NCI-H446 treated with DMSO at 0.1 percent for 48 hours (cell line): Measurements from ENCODE around the gene MAFF.

Experiments
- DNase-seq: peaks from one replicate; lab custom pipeline; 2025; lab: John Stamatoyannopoulos, UW

The MAFF gene

DNA sequence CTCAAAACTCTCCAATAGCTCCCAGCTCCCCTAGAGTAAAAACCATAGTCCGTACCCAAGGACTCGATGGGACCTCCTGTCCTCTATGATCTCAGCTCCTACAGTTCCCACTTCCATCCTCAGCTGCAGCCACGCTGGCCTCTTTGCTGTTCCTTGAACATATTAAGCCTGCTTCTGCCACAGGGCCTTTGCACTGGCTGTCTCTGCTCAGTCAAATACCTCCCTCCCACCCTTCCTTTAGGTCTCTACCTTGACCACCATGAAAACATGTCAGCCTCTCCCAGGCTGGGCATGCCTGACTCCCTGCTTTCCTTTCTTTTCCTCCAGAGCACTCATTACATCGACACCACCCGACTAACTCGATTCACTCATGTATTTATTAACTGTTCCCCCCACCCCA, 46.5 kb downstream of the MAFF start:
- no peak for DNase-seq

DNA sequence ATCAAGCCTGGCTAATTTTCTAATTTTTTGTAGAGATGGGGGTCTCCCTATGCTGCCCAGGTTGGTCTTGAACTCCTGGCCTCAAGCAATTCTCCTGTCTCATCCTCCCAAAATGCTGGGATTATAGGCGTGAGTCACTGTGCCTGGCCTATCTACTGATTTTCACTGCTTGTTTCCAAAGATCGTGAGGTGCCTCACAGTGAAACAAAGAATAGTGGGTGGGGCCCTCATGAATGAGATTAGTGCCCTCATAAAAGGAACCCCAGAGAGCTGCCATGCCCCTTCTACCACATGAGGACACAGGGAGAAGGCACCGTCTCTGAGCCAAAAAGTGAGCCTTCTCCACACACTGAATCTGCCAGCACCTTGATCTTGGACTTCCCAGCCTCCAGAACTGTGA, 47.5 kb downstream of the MAFF start:
- DNase-seq = no peak

DNA sequence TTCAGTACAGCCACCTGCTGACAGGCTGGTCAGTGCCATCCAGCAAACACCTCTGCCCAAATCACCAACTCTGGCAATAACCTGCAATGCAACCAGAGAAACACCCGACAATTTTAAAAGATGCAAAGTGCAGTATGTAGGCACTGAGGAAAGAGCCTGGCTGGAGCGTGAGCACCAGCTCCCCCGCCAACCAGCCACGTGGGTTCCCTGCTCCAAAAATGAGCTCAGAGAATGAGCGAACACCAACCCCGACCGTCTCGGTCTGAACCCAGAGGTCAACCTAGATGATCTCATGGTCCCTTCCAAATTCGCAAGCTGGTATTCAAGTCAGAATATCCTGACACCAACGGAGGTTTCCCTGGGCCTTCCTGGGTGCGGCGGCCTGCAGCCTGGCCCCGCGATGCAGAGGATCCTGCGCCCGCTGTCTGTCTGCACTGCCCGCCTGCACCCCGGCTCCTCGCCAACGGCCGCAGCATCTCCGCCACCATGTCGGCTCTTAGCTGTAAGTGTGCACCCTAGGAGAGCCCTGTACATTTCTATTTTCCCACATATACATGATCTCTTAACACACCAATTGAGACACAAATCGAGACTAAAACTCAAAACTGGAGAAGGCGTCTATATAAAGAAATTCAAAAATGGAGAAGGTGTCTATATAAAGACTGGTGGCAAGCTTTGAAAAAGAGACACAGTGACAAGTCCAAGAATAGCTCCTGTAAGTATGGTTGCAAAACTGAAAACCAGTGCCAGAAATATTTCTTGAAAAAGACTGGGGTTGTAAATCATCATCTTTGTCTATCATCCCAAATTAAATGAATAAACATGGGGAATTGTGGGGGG, 48.2 kb downstream of the MAFF start:
- DNase-seq = no peak

DNA sequence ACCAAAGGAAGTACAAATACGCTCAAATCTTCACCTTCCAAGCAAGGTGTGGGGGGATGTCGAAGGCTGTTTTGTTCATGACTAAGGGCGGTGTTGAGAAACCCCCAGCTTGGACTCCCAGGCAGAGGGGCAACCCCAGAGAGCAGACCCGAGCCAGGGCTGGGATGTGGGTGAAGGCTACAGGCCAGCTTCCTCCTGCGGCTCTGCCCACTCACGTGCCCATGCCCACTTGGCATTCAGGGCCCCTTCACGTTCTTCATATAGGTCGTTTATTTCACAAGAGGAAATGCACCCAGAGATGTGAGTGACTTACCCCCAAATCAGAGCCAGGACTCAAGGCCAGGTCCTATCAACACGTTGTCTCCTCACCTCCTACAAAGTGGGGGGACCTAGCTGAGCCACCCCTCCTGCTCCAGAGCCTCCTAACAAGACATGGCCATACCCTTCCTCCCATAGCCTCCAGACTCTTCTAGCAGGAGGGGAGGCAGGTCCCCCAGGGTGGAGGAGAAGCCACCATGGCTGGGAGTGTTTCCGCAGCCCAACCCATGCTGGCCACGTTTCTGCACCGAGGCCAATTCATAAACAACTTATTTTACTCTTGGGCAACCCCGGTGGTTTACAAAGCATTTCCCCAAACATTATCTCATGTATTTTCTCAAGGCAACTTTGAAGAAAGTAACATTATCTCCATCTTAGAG, 49.0 kb downstream of the MAFF start:
- DNase-seq = no peak

DNA sequence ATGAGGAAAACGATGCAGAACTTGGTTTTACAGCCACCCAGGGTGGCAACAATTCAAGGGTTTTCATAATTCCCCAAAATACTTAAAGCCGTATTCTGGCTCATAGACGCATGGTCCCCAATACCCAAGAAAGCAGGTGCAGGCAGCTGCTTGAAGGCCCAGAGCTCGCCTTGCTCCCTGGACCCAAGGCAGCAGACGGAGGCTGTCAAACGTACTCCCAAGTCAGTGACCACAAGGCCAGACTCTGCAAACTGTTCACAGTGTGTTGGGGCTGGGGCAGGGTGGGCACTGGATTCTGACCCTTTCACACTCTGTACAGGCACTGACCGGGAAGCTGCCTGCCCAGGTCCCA, 49.5 kb downstream of the MAFF start:
- no peak for DNase-seq

DNA sequence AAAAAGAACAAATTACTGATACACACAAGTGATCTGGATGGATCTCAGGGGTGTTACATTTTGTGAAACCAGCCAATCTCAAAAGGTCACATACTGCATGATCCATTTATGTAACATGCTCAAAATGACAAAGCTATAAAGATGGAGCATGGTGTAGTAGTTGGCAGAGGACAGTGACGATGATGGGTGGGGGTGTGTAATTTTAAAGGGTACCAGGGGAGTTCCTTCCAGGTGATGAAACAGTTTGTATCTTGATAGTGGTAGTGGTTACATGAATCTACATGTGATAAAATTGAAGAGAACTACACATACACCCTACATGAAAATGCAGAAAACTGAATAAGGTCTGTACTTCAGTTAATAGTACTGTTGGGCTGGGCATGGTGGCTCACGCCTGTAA, 53.9 kb downstream of the MAFF start:
- DNase-seq = no peak

DNA sequence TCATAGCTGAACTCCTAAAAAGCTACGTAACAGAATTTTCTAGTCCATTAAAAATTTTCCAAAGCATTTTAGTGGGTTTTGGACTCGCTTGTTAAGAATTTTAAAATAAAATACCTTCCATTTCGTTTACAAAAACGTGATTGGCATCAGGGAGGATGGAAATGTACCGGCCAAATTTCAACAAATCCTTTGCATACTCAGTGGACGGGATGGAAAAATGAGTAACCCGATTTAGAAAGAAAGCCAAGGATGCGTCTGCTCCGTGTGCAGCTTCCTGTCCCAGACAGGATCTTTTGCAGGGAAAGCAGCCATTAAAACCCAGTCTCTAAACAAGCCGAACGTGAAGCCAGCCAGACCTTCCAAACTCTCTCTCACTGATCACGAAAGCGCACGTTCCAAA, 55.4 kb downstream of the MAFF start:
- no peak for DNase-seq

DNA sequence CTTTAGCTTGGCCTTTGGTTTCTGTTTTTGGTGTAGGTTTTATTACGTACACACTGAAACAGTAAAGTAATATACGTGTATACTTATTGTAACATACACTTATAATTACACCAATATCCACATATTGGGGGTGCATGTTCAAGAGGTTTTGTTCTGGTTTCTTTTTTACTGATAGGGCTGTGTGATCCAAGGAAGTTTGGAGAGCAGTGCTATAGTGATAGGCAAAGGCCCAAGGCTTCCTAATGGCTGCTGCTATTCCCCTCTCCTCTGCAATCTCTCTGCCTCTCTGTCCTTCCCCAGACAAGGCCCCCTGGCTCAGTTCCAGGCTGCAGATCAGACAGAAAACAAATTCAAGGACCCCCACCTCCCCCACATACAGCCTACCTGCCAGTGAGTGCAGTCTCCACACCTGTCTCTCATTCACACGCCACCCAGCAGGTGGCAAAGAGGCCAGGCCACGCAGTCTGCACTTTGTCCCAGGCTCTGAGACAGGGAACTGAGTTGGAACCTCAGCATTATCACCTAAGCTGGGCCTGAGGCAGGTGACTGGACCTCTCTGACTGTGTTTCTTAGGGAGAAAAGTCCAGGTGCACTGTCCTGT, 56.0 kb downstream of the MAFF start:
- DNase-seq = no peak

DNA sequence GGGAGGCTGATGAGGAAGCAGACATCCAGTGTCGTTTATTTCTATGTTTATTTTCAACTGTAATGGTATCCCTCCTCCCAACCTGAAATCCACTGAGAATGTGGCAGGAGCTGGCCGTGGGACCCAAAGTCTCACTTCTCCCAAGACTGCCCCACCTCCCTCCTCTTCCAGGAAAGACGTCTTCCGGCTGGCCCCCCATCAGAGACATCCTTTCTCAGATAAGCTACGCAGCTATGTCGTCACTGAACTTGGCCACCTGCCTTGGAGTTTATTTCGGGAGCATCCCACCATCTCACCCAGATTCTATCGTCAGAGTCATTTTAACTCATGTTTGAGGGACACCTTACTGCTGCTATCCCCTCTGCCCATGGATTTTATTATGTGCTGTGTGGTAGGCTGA, 57.1 kb downstream of the MAFF start:
- no peak for DNase-seq

DNA sequence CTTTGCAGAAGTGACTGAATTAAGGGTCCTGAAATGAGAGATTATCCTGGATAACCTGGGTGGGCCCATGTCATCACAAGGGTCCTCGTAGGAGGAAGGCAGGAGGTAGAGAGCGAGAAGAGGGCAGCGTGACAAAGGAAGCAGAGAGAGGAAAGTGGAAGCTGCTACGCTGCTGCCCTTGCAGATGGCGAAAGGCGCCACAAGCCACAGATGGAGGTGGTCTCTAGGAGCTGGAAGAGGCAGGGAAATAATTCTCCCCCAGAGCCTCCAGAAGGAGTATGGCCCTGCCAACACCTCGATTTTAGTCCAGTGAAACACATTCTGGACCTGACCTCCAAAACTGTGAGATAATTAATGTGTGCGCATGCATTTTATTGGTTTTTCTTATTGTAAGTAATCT, 57.6 kb downstream of the MAFF start:
- DNase-seq = no peak

DNA sequence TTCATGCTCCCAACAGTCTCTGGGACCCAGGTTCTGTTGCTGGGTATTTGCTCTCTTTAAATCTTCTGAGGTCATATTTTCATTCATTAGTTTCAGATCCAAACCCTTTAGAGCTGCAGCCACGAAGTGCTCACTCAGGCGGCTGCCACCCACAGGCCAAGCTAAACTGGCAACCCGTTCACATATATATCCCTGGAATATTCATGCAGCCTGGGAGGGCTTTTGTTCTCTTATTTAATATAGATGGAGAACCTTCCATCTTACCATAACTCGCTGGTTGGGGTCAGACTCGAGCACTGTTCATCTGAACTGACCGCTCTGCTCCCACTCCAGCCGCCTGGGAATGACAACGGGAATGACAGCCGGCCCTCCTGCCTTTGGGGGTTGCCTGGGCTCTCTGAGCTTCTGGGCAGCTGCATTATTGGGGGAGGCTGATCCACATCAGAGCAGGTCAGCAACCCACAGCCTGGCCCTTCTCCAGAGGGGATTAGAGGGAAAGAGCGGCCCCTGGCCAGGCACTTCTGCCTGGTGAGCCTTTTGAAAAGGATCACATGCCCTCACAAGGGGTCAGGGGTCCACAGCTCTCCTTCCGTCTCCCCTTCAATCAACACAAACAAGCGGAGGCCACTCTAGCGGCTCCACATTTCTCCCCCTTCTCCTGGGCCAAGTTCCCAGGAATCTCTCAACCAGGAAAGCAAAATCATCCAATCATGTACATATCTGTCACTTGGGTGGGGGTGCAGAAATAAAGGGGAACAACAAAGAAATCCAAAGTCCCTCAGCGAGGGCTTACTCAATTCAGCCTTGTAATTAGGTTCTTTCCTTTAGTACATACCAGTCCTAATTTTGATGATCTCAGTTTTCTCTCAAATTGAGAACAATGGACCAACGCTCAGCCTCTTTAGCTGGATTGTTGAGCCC, 59.2 kb downstream of the MAFF start:
- DNase-seq = no peak

DNA sequence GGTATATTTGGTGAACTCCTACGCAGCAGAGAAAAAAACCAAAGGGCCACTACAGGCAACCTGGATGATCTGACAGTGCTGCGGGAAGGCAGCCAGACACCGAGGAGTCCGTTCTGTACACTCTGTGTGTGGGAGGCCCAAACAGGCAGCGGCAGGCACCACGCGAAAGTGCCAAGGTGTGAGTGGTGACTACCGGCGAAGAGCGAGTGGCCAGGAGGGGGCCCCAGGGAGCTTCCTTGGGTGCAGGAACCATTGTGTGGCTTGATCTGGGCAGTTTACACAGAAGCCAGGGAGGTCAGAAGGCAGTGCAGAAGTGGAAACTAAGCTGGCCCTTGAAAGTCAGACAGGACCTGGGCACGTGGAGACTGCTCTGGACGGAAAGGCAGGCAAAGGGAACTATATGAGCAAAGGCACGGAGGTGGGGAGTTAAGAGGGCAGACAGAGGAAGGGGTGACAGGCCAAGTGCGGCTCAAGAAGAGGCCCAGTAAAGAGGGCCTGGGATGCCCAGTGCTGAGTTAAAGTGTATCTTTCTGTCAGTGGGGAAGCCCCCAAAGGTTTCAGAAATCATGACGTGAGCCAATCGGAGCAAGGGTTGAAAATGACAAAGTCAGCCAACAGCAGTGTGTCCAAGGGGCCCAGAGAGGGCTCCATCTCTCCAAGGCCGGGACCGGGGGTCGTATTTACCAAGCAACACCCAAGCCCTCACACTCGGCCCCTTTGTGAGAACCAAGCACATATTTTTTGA, 60.4 kb downstream of the MAFF start:
- no peak for DNase-seq

DNA sequence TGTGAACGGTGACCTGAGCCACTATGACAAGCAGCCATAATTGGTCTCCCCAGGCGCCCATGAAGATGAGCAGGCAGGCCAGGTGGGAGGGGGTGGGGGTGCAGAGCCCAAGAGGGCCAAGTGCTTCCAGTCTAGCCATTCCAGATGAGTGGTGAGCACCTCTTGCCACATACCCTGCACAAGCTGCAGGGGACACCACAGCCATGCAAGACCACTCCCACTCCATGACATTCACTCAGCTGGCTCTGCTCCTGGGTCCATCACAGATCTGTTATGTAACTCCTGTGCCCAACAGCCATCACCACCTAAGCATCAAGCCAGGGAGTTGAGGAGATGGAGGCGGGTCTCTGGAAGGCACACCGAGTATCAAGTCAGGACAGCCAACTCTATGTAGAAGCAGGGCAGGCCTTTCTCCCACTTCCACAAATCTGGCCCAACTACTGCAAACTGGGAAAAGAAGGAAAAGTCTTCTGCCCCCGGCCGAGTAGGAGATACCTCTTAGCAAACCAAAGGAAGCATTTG, 62.6 kb downstream of the MAFF start:
- no peak for DNase-seq
